ENCODE measurements around the gene SAP30BP.

SAP30BP gene

GRCh38 chr17:75704963-75705875 lies 38.1 kb downstream of the SAP30BP start:
- H3K9me3 ChIP-seq (ENCODE audit: control insufficient read depth, low read length): no peaks in the 10 kb centered on the region
- H3K36me3 ChIP-seq (ENCODE audit: control insufficient read depth, insufficient read depth, low read length): peaks cover 43% of the 10 kb centered on the region
- H3K27ac ChIP-seq (ENCODE audit: insufficient read depth, low read depth, low read length, poor library complexity, severe bottlenecking): no peak overlapping the region
- H3K4me3 ChIP-seq (ENCODE audit: insufficient read depth, low read depth, low read length): no peak overlapping the region
- WGBS, 2 experiments: 92 to 93% methylated on average over 27 of the region's 27 CpGs
- H3K4me1 ChIP-seq (ENCODE audit: control insufficient read depth, insufficient read depth, low read length): no peaks in the 10 kb centered on the region
- H3K27me3 ChIP-seq (ENCODE audit: control insufficient read depth, insufficient read depth, low read length, poor library complexity, severe bottlenecking): no peaks in the 10 kb centered on the region

DNA sequence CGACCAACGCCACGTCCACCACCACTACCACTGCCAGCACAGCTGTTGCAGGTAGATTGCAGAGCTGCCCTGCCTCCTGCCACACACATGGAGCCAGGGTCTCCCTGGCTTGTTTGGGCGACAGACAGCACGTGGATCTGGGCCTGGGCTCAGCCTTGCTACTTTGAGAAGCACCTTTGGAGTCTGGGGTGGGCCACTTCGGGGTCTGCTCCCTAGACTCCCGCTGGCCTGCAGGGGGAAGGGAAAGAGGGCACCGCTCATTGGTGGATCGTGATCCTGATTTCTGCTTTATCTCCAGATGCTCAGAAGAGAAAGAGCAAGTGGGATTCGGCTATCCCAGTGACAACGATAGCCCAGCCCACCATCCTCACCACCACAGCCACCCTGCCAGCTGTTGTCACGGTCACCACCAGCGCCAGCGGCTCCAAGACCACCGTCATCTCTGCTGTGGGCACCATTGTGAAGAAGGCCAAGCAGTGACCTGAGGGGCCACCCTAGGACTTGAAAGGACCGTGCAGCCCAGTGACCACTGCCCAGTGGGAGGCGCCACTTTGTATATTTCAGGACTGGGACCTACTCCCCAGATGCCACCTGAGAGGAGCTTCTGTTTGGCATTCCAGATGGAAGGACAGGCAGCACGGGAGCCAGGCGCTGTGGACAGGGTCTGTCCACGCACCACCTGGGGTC lies 39.0 kb downstream of the SAP30BP start:
- WGBS, 2 experiments: 91 to 93% methylated on average over 20 of the region's 20 CpGs
- Histone ChIP-seq H3K27ac (ENCODE audit: insufficient read depth, low read depth, low read length, poor library complexity, severe bottlenecking) (no peak overlapping the region), H3K4me3 (ENCODE audit: insufficient read depth, low read depth, low read length) (no peak overlapping the region), H3K27me3 (ENCODE audit: control insufficient read depth, insufficient read depth, low read length, poor library complexity, severe bottlenecking) (no peaks in the 10 kb centered on the region), H3K9me3 (ENCODE audit: control insufficient read depth, low read length) (no peaks in the 10 kb centered on the region), H3K4me1 (ENCODE audit: control insufficient read depth, insufficient read depth, low read length) (no peaks in the 10 kb centered on the region), H3K36me3 (ENCODE audit: control insufficient read depth, insufficient read depth, low read length) (peaks cover 34% of the 10 kb centered on the region)

- Histone ChIP-seq H3K9me3 (ENCODE audit: control insufficient read depth, low read length) (no peaks in the 10 kb centered on the region), H3K27ac (ENCODE audit: insufficient read depth, low read depth, low read length, poor library complexity, severe bottlenecking) (no peak overlapping the region), H3K4me1 (ENCODE audit: control insufficient read depth, insufficient read depth, low read length) (no peaks in the 10 kb centered on the region), H3K27me3 (ENCODE audit: control insufficient read depth, insufficient read depth, low read length, poor library complexity, severe bottlenecking) (no peaks in the 10 kb centered on the region), H3K36me3 (ENCODE audit: control insufficient read depth, insufficient read depth, low read length) (peaks cover 25% of the 10 kb centered on the region), H3K4me3 (ENCODE audit: insufficient read depth, low read depth, low read length) (no peak overlapping the region)
- 95% methylated on average over 12 of the region's 12 CpGs for WGBS, 2 experiments
These were observed 40.0 kb downstream of the SAP30BP start for GRCh38 chr17:75707079-75707571.

- Histone ChIP-seq H3K9me3 (ENCODE audit: control insufficient read depth, low read length) (no peaks in the 10 kb centered on the region), H3K27ac (ENCODE audit: insufficient read depth, low read depth, low read length, poor library complexity, severe bottlenecking) (no peak overlapping the region), H3K4me3 (ENCODE audit: insufficient read depth, low read depth, low read length) (no peak overlapping the region), H3K36me3 (ENCODE audit: control insufficient read depth, insufficient read depth, low read length) (no peaks in the 10 kb centered on the region), H3K4me1 (ENCODE audit: control insufficient read depth, insufficient read depth, low read length) (no peaks in the 10 kb centered on the region), H3K27me3 (ENCODE audit: control insufficient read depth, insufficient read depth, low read length, poor library complexity, severe bottlenecking) (no peaks in the 10 kb centered on the region)
- 83% methylated on average over 2 of the region's 2 CpGs for WGBS, 2 experiments
These were observed 45.3 kb downstream of the SAP30BP start for GRCh38 chr17:75712446-75712845.

- Histone ChIP-seq H3K27me3 (ENCODE audit: control insufficient read depth, insufficient read depth, low read length, poor library complexity, severe bottlenecking) (peaks cover 48% of the 10 kb centered on the region), H3K4me3 (ENCODE audit: insufficient read depth, low read depth, low read length) (no peak overlapping the region), H3K27ac (ENCODE audit: insufficient read depth, low read depth, low read length, poor library complexity, severe bottlenecking) (no peak overlapping the region), H3K4me1 (ENCODE audit: control insufficient read depth, insufficient read depth, low read length) (no peaks in the 10 kb centered on the region), H3K9me3 (ENCODE audit: control insufficient read depth, low read length) (no peaks in the 10 kb centered on the region), H3K36me3 (ENCODE audit: control insufficient read depth, insufficient read depth, low read length) (no peaks in the 10 kb centered on the region)
- 90 to 91% methylated on average over 2 of the region's 2 CpGs for WGBS, 2 experiments
These were observed 52.6 kb downstream of the SAP30BP start for GRCh38 chr17:75719732-75720131.

- Histone ChIP-seq H3K9me3 (ENCODE audit: control insufficient read depth, low read length) (no peaks in the 10 kb centered on the region), H3K36me3 (ENCODE audit: control insufficient read depth, insufficient read depth, low read length) (no peaks in the 10 kb centered on the region), H3K27ac (ENCODE audit: insufficient read depth, low read depth, low read length, poor library complexity, severe bottlenecking) (no peak within 1 kb of the TSS), H3K4me1 (ENCODE audit: control insufficient read depth, insufficient read depth, low read length) (no peaks in the 10 kb centered on the region), H3K27me3 (ENCODE audit: control insufficient read depth, insufficient read depth, low read length, poor library complexity, severe bottlenecking) (peaks cover 48% of the 10 kb centered on the region), H3K4me3 (ENCODE audit: insufficient read depth, low read depth, low read length) (peak within 1 kb of the TSS; percentile 29)
- 6 to 7% methylated on average over 70 of the region's 70 CpGs for WGBS, 2 experiments
These were observed 53.7 kb downstream of the SAP30BP start, which contains the start of gene ITGB4 for GRCh38 chr17:75720656-75721462. Gene ITGB4, plus strand, starts transcription at chr17:75721459. Its CDS starts 3,245 bp downstream, at chr17:75724704.

DNA sequence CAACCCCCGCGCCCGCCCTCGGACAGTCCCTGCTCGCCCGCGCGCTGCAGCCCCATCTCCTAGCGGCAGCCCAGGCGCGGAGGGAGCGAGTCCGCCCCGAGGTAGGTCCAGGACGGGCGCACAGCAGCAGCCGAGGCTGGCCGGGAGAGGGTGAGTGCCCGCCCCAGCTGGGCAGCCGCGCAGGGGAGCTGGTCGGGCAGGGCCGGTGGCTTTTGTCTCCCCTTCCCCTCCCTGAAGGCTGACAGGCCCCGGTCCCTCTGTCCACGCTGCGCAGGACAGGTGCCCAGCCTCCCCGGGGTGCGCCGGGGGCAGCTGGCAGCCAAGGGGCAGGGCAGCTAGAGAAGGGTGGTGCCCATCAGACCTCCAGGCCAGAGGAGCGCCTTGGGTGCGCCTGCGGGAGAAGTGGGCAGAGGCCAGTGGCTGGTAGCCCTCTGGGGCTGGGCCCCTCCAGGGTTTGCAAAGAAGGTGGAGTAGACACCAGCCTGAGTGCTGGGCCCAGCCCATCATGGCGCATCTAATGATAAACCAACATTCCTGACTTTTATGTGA lies 54.4 kb downstream of the SAP30BP start:
- no peak overlapping the region for H3K27ac ChIP-seq (ENCODE audit: insufficient read depth, low read depth, low read length, poor library complexity, severe bottlenecking)
- no peaks in the 10 kb centered on the region for H3K36me3 ChIP-seq (ENCODE audit: control insufficient read depth, insufficient read depth, low read length)
- H3K27me3 ChIP-seq (ENCODE audit: control insufficient read depth, insufficient read depth, low read length, poor library complexity, severe bottlenecking): peaks cover 48% of the 10 kb centered on the region
- H3K4me3 ChIP-seq (ENCODE audit: insufficient read depth, low read depth, low read length): peak overlapping the region; percentile 29
- H3K9me3 ChIP-seq (ENCODE audit: control insufficient read depth, low read length): no peaks in the 10 kb centered on the region
- 26% methylated on average over 33 of the region's 33 CpGs for WGBS, 2 experiments
- no peaks in the 10 kb centered on the region for H3K4me1 ChIP-seq (ENCODE audit: control insufficient read depth, insufficient read depth, low read length)

- Histone ChIP-seq H3K4me1 (ENCODE audit: control insufficient read depth, insufficient read depth, low read length) (no peaks in the 10 kb centered on the region), H3K27me3 (ENCODE audit: control insufficient read depth, insufficient read depth, low read length, poor library complexity, severe bottlenecking) (peaks cover 48% of the 10 kb centered on the region), H3K36me3 (ENCODE audit: control insufficient read depth, insufficient read depth, low read length) (no peaks in the 10 kb centered on the region), H3K9me3 (ENCODE audit: control insufficient read depth, low read length) (no peaks in the 10 kb centered on the region), H3K4me3 (ENCODE audit: insufficient read depth, low read depth, low read length) (no peak overlapping the region), H3K27ac (ENCODE audit: insufficient read depth, low read depth, low read length, poor library complexity, severe bottlenecking) (no peak overlapping the region)
- 90% methylated on average over 5 of the region's 5 CpGs for WGBS, 2 experiments
These were observed 54.9 kb downstream of the SAP30BP start for GRCh38 chr17:75722076-75722475.

- no peaks in the 10 kb centered on the region for H3K4me1 ChIP-seq (ENCODE audit: control insufficient read depth, insufficient read depth, low read length)
- H3K9me3 ChIP-seq (ENCODE audit: control insufficient read depth, low read length): no peaks in the 10 kb centered on the region
- WGBS, 2 experiments: 95% methylated on average over 9 of the region's 9 CpGs
- peaks cover 48% of the 10 kb centered on the region for H3K27me3 ChIP-seq (ENCODE audit: control insufficient read depth, insufficient read depth, low read length, poor library complexity, severe bottlenecking)
- no peaks in the 10 kb centered on the region for H3K36me3 ChIP-seq (ENCODE audit: control insufficient read depth, insufficient read depth, low read length)
- H3K4me3 ChIP-seq (ENCODE audit: insufficient read depth, low read depth, low read length): no peak overlapping the region
- H3K27ac ChIP-seq (ENCODE audit: insufficient read depth, low read depth, low read length, poor library complexity, severe bottlenecking): no peak overlapping the region
These were observed 55.5 kb downstream of the SAP30BP start for GRCh38 chr17:75722542-75723095.

Measured in ectodermal cell (in vitro differentiated cells).